IPS-15b (cell line): ENCODE results near the gene SDCCAG8.

Experiments used
- H3K27me3 ChIP-seq: one replicate; pipeline ENCODE4 v1.6.1; 2013; ENCODE audit warnings: low read length; ENCODE audit not compliant: control insufficient read depth, insufficient read depth
- H3K36me3 ChIP-seq: one replicate; pipeline ENCODE4 v1.6.1; 2013; ENCODE audit warnings: low read length; ENCODE audit not compliant: control insufficient read depth, insufficient read depth
- H3K4me1 ChIP-seq: one replicate; pipeline ENCODE4 v1.6.1; 2013; ENCODE audit warnings: mild to moderate bottlenecking, low read length; ENCODE audit not compliant: control insufficient read depth, insufficient read depth
- H3K4me3 ChIP-seq: one replicate; pipeline ENCODE4 v1.5.1; 2013; ENCODE audit warnings: low read depth, low read length
- H3K9ac ChIP-seq: one replicate; pipeline ENCODE4 v1.6.1; 2013; ENCODE audit warnings: low read depth, mild to moderate bottlenecking, low read length
- H3K9me3 ChIP-seq: one replicate; pipeline ENCODE4 v1.6.1; 2013; ENCODE audit warnings: mild to moderate bottlenecking, low read length; ENCODE audit not compliant: control insufficient read depth, insufficient read depth

The SDCCAG8 gene

DNA sequence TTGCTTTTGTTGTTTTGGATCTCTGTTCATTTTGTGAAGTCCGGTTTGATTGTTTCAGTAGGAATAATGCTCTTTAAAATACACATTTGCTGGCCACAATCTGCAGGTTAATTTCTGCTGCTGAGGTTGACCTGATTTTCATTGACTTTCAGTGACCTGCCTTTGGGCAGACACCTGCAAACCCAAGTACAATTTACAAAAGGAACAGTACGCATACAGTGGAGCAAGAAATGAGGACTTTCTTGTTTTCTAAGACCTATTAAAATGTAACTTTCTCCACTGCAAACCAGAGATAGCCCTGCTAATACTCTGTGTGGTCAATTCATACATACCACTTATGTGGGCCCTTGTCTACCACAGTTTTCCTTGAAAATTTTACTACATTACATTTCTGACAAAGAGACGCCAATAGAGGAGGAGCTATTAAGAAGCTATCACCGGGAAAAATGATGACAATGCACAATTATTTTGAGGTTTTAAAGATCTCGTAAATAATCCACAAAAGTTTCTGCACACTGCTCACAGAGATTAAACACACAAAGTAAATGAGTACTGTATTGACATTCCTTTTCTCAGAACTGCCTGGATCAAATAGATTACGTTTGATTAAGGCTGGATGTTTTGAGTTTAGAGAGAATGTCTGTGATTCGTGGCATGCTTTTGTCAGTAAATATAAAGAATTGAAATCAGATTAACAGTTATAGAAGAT, 141.9 kb downstream of the SDCCAG8 start:
- Histone ChIP-seq H3K4me1 (peaks cover 7% of the 10 kb centered on the region), H3K27me3 (no peaks in the 10 kb centered on the region), H3K9me3 (no peaks in the 10 kb centered on the region), H3K36me3 (no peaks in the 10 kb centered on the region), H3K9ac (no peak overlapping the region), H3K4me3 (no peak overlapping the region)

- H3K4me1 ChIP-seq: peaks cover 6% of the 10 kb centered on the region
- no peaks in the 10 kb centered on the region for H3K36me3 ChIP-seq
- no peak overlapping the region for H3K4me3 ChIP-seq
- H3K9me3 ChIP-seq: no peaks in the 10 kb centered on the region
- H3K27me3 ChIP-seq: no peaks in the 10 kb centered on the region
- no peak overlapping the region for H3K9ac ChIP-seq
Measured at GRCh38 chr1:243399561-243400155, 143.8 kb downstream of the SDCCAG8 start.

GRCh38 chr1:243402868-243403267, 147.0 kb downstream of the SDCCAG8 start:
- Histone ChIP-seq H3K9me3 (no peaks in the 10 kb centered on the region), H3K27me3 (no peaks in the 10 kb centered on the region), H3K36me3 (no peaks in the 10 kb centered on the region), H3K4me3 (no peak overlapping the region), H3K9ac (no peak overlapping the region), H3K4me1 (peaks cover 6% of the 10 kb centered on the region)

GRCh38 chr1:243406424-243406823, 150.6 kb downstream of the SDCCAG8 start:
- Histone ChIP-seq H3K9ac (no peak overlapping the region), H3K36me3 (no peaks in the 10 kb centered on the region), H3K9me3 (no peaks in the 10 kb centered on the region), H3K4me3 (no peak overlapping the region), H3K4me1 (peaks cover 6% of the 10 kb centered on the region), H3K27me3 (no peaks in the 10 kb centered on the region)

GRCh38 chr1:243407284-243408018, 151.6 kb downstream of the SDCCAG8 start:
- H3K36me3 ChIP-seq: no peaks in the 10 kb centered on the region
- H3K9me3 ChIP-seq: no peaks in the 10 kb centered on the region
- H3K9ac ChIP-seq: no peak overlapping the region
- peaks cover 6% of the 10 kb centered on the region for H3K4me1 ChIP-seq
- no peaks in the 10 kb centered on the region for H3K27me3 ChIP-seq
- H3K4me3 ChIP-seq: no peak overlapping the region

- Histone ChIP-seq H3K4me3 (no peak overlapping the region), H3K9me3 (no peaks in the 10 kb centered on the region), H3K36me3 (no peaks in the 10 kb centered on the region), H3K9ac (no peak overlapping the region), H3K4me1 (peaks cover 7% of the 10 kb centered on the region), H3K27me3 (no peaks in the 10 kb centered on the region)
Measured at GRCh38 chr1:243408479-243408878, 152.6 kb downstream of the SDCCAG8 start.

- no peaks in the 10 kb centered on the region for H3K9me3 ChIP-seq
- H3K4me1 ChIP-seq: peaks cover 13% of the 10 kb centered on the region
- H3K36me3 ChIP-seq: no peaks in the 10 kb centered on the region
- H3K27me3 ChIP-seq: no peaks in the 10 kb centered on the region
- H3K9ac ChIP-seq: no peak overlapping the region
- no peak overlapping the region for H3K4me3 ChIP-seq
Measured at GRCh38 chr1:243409284-243409683, 153.4 kb downstream of the SDCCAG8 start.

DNA sequence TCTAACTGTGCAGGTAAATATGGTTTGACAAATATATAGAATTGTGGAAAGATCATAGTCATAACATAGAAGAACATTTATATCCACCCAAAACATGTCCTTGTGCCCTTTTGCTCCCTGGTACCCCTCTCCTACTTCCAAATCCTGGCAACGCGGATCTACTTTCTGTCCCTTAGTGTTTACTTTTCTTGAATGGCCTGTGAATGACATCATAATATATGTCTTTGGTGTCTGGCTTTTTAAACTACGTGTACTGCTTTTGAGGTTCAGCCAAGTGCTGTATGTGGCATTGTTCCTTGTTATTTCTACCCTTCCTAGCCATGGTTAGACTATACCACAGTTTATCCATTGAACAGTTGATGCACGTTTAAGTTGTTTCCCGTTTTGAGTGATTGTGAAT, 155.6 kb downstream of the SDCCAG8 start:
- Histone ChIP-seq H3K36me3 (no peaks in the 10 kb centered on the region), H3K9me3 (no peaks in the 10 kb centered on the region), H3K4me3 (no peak overlapping the region), H3K9ac (no peak overlapping the region), H3K27me3 (no peaks in the 10 kb centered on the region), H3K4me1 (peaks cover 28% of the 10 kb centered on the region)

DNA sequence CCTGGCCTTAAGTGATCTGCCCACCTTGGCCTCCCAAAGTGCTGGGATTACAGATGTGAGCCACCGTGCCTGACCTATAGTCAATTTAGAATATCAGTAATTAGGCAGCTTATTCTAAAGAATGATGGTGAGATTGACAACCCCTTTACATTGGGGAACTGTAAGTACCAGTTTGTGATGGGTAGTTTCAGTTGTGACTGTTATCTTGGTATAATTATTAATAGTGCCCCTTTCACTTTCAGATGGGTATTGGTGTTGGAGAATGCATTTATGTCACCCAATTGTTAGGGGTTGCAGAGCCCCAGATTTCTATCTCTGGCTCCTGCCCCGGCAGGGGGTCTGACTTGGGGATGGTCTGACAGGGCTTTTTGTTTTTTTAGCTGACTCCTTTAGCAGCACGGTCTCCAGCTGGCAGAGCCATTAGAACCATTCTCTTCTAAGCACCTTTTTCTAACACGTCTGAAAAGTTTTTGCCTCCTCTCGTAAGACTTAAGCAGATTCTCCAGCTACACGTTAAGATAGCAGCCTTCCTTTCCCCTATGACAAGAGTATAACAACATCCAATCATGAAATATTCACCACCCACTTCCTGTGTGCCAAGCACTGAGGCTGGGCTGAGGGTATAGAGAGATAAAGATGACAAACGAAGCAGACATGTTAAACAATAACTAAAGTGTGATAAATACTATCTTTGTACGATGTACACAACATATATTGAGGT, 157.8 kb downstream of the SDCCAG8 start:
- no peak overlapping the region for H3K4me3 ChIP-seq
- peaks cover 22% of the 10 kb centered on the region for H3K4me1 ChIP-seq
- no peak overlapping the region for H3K9ac ChIP-seq
- no peaks in the 10 kb centered on the region for H3K9me3 ChIP-seq
- no peaks in the 10 kb centered on the region for H3K27me3 ChIP-seq
- H3K36me3 ChIP-seq: no peaks in the 10 kb centered on the region

GRCh38 chr1:243414152-243414494, 158.3 kb downstream of the SDCCAG8 start:
- no peaks in the 10 kb centered on the region for H3K27me3 ChIP-seq
- H3K4me1 ChIP-seq: peaks cover 22% of the 10 kb centered on the region
- H3K9me3 ChIP-seq: no peaks in the 10 kb centered on the region
- H3K9ac ChIP-seq: no peak overlapping the region
- H3K36me3 ChIP-seq: no peaks in the 10 kb centered on the region
- no peak overlapping the region for H3K4me3 ChIP-seq

DNA sequence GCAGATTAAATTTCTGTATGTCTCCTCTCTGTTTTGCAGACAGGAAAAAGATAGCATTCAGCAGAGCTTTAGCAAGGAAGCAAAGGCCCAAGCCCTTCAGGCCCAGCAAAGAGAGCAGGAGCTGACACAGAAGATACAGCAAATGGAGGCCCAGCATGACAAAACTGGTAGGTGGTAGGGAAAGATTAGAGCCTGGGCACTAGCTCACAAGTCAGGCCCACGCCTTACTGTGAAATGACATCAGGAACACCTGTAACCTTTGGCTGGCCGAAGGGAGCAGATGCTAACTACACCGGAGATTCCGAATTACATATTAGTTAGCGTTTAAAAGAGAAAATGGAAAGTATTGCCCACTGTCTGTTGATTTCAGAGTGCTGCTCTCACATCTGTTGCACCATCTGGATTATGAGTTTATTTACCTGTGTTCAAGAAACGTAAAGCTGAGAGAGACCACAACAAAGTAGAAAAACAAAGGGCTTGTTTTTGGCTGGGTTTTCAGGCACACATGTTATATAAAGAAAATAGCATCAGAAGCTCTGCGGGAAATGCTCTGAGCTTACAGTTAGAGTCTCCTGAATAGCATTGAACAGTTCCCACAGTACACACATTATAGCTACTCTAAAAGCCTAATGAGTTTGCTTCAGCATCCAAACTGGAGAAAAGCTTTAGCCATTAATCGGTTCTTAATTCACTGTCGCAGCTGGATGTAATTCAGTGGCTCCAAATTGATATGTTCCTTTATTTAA, 160.0 kb downstream of the SDCCAG8 start:
- H3K4me1 ChIP-seq: peaks cover 25% of the 10 kb centered on the region
- H3K36me3 ChIP-seq: no peaks in the 10 kb centered on the region
- no peak overlapping the region for H3K4me3 ChIP-seq
- no peaks in the 10 kb centered on the region for H3K27me3 ChIP-seq
- no peaks in the 10 kb centered on the region for H3K9me3 ChIP-seq
- no peak overlapping the region for H3K9ac ChIP-seq
